ENCODE data around the gene SMARCD2. TPM values are rescaled to one million over a fixed set of nuclear protein-coding genes. Genes with fewer than 3 reads are reported as not detected.
"Not testable (repeated sequence)": the region's sequence is repeated elsewhere in the genome, so short reads cannot be mapped to it uniquely, and the experiment has no call there.

SMARCD2 gene
- total RNA-seq (2014; rRNA removed; shearing (Covaris generic)): 112 and 120 TPM in 2 replicates
- 127 and 136 TPM in 2 replicates for total RNA-seq (2022)
- Bru-seq, nascent RNA: percentile 69 among the genes with signal in this experiment
- percentile 82 among the genes with signal in this experiment for BruChase-seq, experiment 1, labeled RNA remaining after a 6-hour chase
- BruChase-seq, experiment 2, labeled RNA remaining after a 2-hour chase: percentile 86 among the genes with signal in this experiment
- long read RNA-seq, transcript SMARCD2-203 (13 exons, 2,716 nt): major isoform, 73 of 98 reads
- long read RNA-seq, partial matches to known transcripts: 21 of 98 reads
- long read RNA-seq, other reads (novel, unspliced or antisense): 4 of 98 reads

DNA sequence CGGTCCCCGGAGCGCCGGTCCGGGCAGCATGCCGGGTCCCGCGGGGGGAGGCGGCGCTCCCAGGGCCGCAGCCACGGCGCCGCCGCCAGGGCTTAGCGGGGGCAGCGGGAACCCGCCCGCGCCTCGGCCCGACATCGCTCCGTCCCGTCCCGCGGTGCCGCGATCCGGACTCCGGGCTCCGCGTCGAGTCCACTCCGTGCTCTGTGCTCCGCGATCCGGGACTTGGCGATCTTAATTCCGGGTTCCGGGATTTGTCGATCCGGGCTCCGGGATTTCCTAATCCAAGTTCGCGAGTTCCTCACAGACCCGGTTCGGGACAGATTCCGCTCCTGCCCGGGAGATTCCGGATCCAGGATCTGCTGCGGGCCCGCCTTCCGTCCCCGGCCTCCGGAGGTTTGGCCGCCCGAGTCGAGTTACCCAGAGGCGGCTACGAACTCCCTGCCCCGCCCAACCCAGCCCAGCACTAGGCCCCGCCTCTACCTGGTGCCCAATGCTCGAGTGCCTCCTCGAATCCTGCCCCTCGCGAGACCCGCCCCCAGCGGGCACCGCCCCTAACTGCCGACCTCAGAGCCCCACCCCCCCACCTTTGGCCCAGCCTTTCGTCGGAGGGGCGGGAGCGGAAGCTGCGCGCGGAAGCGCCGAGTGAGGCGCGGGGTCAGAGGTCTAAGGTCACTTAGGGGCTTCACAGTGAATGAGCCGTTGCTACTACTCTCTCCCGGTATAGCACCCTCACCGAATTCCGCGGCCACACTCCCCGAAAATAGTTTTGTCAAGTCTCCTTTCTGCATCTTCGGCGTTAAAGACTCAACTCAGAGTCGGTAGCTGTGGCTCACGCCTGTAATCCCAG is at the start of gene SMARCD2:
Gene SMARCD2 (minus strand): TSS at position 146 of the 847 bp plus-strand sequence. CDS start 11 bp downstream, at position 135.
- BruUV-seq (replicated peaks): no TSS peak
- intact Hi-C loops (cut with micrococcal nuclease; ENCODE audit: unreplicated experiment): loop anchor here (1.0 kb wide), 4 partner anchors 15 to 143 kb away; partner anchors contain the start of genes CCDC47, FTSJ3, PSMC5 and STRADA
- peak within 1 kb of the TSS; percentile 99 for H3K4me3 ChIP-seq (ENCODE audit: low read depth, low read length, poor library complexity, severe bottlenecking)

DNA sequence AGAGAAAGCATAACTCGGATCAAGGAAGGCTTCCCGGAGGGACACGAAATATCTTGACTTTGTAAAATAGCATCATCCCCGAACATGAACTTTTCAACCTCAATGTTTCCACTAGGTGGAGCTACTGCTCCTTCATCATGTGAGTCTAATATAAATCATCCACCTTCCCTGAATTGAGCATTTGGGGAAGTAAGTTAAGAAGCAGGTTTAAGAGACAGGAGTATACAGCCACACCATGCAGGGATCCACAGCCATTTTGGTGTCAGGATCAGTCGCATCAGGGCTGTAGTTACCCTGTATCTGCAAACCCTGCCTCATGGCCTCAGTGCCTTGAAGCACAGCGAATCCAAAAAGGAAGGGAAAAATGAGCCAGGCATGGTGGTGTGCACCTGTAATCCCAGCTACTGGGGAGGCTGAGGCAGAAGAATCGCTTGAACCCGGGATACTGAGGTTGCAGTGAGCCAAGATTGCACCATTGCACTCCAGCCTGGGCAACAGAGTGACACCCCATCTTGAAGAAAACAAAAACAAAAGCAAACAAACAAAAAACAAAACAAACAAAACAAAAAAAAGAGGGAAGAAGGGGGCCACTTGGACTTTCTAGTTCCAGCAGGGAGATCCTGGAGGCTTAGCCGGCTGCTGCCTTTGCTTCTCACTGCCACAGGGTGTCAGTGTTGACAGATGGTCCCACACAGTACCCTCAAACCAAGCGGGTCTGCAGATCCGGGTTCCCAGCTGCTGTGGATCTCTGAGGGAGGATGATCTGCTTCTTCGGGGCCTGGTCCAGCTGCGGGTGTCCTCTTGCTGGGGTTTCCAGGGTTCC is 46.8 kb upstream of the SMARCD2 start:
- TF ChIP-seq, protein P1, sequence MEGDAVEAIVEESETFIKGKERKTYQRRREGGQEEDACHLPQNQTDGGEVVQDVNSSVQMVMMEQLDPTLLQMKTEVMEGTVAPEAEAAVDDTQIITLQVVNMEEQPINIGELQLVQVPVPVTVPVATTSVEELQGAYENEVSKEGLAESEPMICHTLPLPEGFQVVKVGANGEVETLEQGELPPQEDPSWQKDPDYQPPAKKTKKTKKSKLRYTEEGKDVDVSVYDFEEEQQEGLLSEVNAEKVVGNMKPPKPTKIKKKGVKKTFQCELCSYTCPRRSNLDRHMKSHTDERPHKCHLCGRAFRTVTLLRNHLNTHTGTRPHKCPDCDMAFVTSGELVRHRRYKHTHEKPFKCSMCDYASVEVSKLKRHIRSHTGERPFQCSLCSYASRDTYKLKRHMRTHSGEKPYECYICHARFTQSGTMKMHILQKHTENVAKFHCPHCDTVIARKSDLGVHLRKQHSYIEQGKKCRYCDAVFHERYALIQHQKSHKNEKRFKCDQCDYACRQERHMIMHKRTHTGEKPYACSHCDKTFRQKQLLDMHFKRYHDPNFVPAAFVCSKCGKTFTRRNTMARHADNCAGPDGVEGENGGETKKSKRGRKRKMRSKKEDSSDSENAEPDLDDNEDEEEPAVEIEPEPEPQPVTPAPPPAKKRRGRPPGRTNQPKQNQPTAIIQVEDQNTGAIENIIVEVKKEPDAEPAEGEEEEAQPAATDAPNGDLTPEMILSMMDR (conservative IDR thresholded peaks at IDR 0.05; ENCODE audit: low read length): peak; percentile 66
- intact Hi-C loops (cut with micrococcal nuclease; ENCODE audit: unreplicated experiment); POLR2A ChIA-PET; H3K27ac ChIP-seq (ENCODE audit: low read depth, low read length, poor library complexity, severe bottlenecking); H3K4me2 ChIP-seq (ENCODE audit: low read length); H2AFZ ChIP-seq (ENCODE audit: low read length); H3K9me2 ChIP-seq (ENCODE audit: insufficient read depth, low read length); H3K9me3 ChIP-seq (ENCODE audit: low read length); H3K36me3 ChIP-seq (ENCODE audit: insufficient read depth, low read length); H3K4me3 ChIP-seq (ENCODE audit: low read depth, low read length, poor library complexity, severe bottlenecking); H4K20me1 ChIP-seq (ENCODE audit: insufficient read depth, low read length); H3K79me2 ChIP-seq (ENCODE audit: insufficient read depth, low read depth, low read length); BruUV-seq (replicated peaks); H3K4me1 ChIP-seq (ENCODE audit: insufficient read depth, low read length, poor library complexity, severe bottlenecking): not testable (repeated sequence)
- DNase-seq (ENCODE audit: low spot score): peak; percentile 60
- CTCF ChIA-PET (ENCODE audit: unreplicated experiment): interaction anchor here (0.8 kb wide), 1 partner anchor 244 kb away, joined by 3 read pairs; no protein-coding TSS in a partner anchor

More for the DNA sequence above, at the start of gene SMARCD2:
- Histone ChIP-seq H3K9me3 (ENCODE audit: low read length) (no peaks in the 10 kb centered on the region), H3K4me2 (ENCODE audit: low read length) (peak within 1 kb of the TSS; percentile 86), H3K79me2 (ENCODE audit: insufficient read depth, low read depth, low read length) (peaks cover 45% of the 10 kb centered on the region), H3K4me1 (ENCODE audit: insufficient read depth, low read length, poor library complexity, severe bottlenecking) (peaks cover 48% of the 10 kb centered on the region), H3K9me2 (ENCODE audit: insufficient read depth, low read length) (no peaks in the 10 kb centered on the region), H3K27ac (ENCODE audit: low read depth, low read length, poor library complexity, severe bottlenecking) (peak within 1 kb of the TSS; percentile 97), H3K36me3 (ENCODE audit: insufficient read depth, low read length) (peaks cover 17% of the 10 kb centered on the region), H2AFZ (ENCODE audit: low read length) (peak within 1 kb of the TSS; percentile 68; the same call in 1 of the 2 replicates), H4K20me1 (ENCODE audit: insufficient read depth, low read length) (peaks cover 18% of the 10 kb centered on the region)
- ChIA-PET CTCF (ENCODE audit: unreplicated experiment) (interaction anchor here (0.9 to 1.0 kb wide), 2 partner anchors 104 to 145 kb away, joined by 3 to 4 read pairs; no protein-coding TSS in a partner anchor), POLR2A (interaction anchor here (0.6 to 1.5 kb wide), 9 partner anchors 14 to 609 kb away, joined by 3 to 9 read pairs (median 4); no protein-coding TSS in a partner anchor)
- peak; percentile 98 for DNase-seq (ENCODE audit: low spot score)
- TF ChIP-seq, protein P1 (conservative IDR thresholded peaks at IDR 0.05; ENCODE audit: low read length): no peak
- no peak for TF ChIP-seq EZH2phosphoT487 (IDR thresholded peaks at IDR 0.05; ENCODE audit: borderline replicate concordance, low read depth, low read length)

DNA sequence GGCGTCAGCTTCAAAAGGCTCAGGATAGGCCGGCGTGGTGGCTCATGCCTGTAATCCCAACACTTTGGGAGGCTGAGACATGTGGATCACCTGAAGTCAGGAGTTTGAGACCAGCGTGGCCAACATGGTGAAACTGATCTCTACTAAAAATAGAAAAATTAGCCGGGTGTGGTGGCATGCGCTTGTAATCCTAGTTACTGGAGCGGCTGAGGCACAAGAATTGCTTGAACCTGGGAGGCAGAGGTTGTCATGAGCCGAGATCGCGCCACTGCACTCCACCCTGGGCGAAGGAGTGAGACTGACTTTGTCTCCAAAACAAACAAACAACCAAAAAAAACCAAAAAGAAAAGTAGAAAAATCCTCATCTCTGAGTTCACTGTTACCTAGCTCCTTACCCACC is 42.6 kb upstream of the SMARCD2 start:
- H3K4me3 ChIP-seq (ENCODE audit: low read depth, low read length, poor library complexity, severe bottlenecking); CTCF ChIA-PET (ENCODE audit: unreplicated experiment); DNase-seq (ENCODE audit: low spot score); H3K4me1 ChIP-seq (ENCODE audit: insufficient read depth, low read length, poor library complexity, severe bottlenecking); H3K9me2 ChIP-seq (ENCODE audit: insufficient read depth, low read length); H3K36me3 ChIP-seq (ENCODE audit: insufficient read depth, low read length); intact Hi-C loops (cut with micrococcal nuclease; ENCODE audit: unreplicated experiment); H4K20me1 ChIP-seq (ENCODE audit: insufficient read depth, low read length); H3K79me2 ChIP-seq (ENCODE audit: insufficient read depth, low read depth, low read length); POLR2A ChIA-PET; H3K4me2 ChIP-seq (ENCODE audit: low read length); H3K9me3 ChIP-seq (ENCODE audit: low read length); H3K27ac ChIP-seq (ENCODE audit: low read depth, low read length, poor library complexity, severe bottlenecking); BruUV-seq (replicated peaks); H2AFZ ChIP-seq (ENCODE audit: low read length): not testable (repeated sequence)

DNA sequence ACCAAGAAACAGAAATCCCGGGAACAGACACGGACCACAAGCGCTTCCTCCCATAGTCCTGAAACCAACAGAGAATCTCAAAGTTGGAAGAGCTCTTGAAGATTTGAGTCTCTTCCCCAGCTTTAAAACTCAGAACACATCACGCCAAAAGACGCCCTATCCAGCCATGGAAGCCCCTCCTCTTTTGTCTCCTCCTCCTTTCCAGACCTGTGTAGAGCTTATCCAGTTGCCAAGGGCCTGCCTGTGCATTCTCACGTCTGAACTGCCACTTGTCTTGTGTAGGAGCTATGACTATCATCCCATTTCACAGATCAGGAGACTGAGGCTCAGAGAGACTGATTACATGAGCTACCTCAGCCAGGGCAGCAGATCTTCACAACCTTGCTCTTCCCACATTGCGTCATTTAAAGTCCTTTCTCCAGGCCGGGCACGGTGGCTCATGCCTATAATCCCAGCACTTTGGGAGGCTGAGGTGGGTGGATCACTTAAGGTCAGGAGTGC is 40.2 kb upstream of the SMARCD2 start:
- intact Hi-C loops (cut with micrococcal nuclease; ENCODE audit: unreplicated experiment); H3K79me2 ChIP-seq (ENCODE audit: insufficient read depth, low read depth, low read length); BruUV-seq (replicated peaks); H3K36me3 ChIP-seq (ENCODE audit: insufficient read depth, low read length); H2AFZ ChIP-seq (ENCODE audit: low read length); H3K9me2 ChIP-seq (ENCODE audit: insufficient read depth, low read length); DNase-seq (ENCODE audit: low spot score); H4K20me1 ChIP-seq (ENCODE audit: insufficient read depth, low read length); H3K4me3 ChIP-seq (ENCODE audit: low read depth, low read length, poor library complexity, severe bottlenecking); CTCF ChIA-PET (ENCODE audit: unreplicated experiment); H3K4me1 ChIP-seq (ENCODE audit: insufficient read depth, low read length, poor library complexity, severe bottlenecking); H3K27ac ChIP-seq (ENCODE audit: low read depth, low read length, poor library complexity, severe bottlenecking); H3K4me2 ChIP-seq (ENCODE audit: low read length); H3K9me3 ChIP-seq (ENCODE audit: low read length): not testable (repeated sequence)
- POLR2A ChIA-PET: interaction anchor here (0.7 kb wide), 1 partner anchor 93 kb away, joined by 4 read pairs; no protein-coding TSS in a partner anchor

Data from OCI-LY7 (cell line).